Activated T-helper 2 cell treated with anti-CD3 and anti-CD28 coated beads, Interferon-gamma antibody, Interleukin-2, Interleukin-4, amounts not matched to agents 10 μg/mL and 5 μg/mL and 100 μg/mL, durations not matched to agents 14 hours and 24 hours and 36 hours (primary cell): ENCODE results near the gene SLC1A6. TPM values are rescaled to one million over a fixed set of nuclear protein-coding genes. Genes with fewer than 3 reads are reported as not detected.
"Not testable (repeated sequence)": the region's sequence is repeated elsewhere in the genome, so short reads cannot be mapped to it uniquely, and the experiment has no call there.

Source experiments
- DNase-seq: peaks from one replicate; pipeline ENCODE4 v3.0.0; 2021; ENCODE audit warnings: low spot score
- H3K27ac Mint-ChIP-seq: one replicate; pipeline ENCODE4 v1.8.0; 2021; ENCODE audit warnings: mixed read lengths
- H3K27me3 Mint-ChIP-seq: one replicate; pipeline ENCODE4 v1.8.0; 2021; ENCODE audit warnings: low read depth, mixed read lengths
- H3K36me3 Mint-ChIP-seq: one replicate; pipeline ENCODE4 v1.8.0; 2021; ENCODE audit warnings: low read depth, mixed read lengths
- H3K4me1 Mint-ChIP-seq: one replicate; pipeline ENCODE4 v1.8.0; 2021; ENCODE audit warnings: low read depth, mixed read lengths
- H3K4me3 Mint-ChIP-seq: one replicate; pipeline ENCODE4 v1.8.0; 2021; ENCODE audit warnings: low read depth, mild to moderate bottlenecking, moderate library complexity, mixed read lengths
- H3K9me3 Mint-ChIP-seq: one replicate; pipeline ENCODE4 v1.8.0; 2021; ENCODE audit warnings: mixed read lengths
- intact Hi-C: fragments of 100-400 bp; cut with micrococcal nuclease; formaldehyde crosslinking; loops from one replicate; pipeline ENCODE4 v1.15.1; 2023
- total RNA-seq: library from RNA; stranded (reverse); gene quantifications from 2 replicates; pipeline ENCODE4 v1.2.3, GENCODE V29; 2022

Gene SLC1A6
- total RNA-seq = not detected in 2 replicates

DNA sequence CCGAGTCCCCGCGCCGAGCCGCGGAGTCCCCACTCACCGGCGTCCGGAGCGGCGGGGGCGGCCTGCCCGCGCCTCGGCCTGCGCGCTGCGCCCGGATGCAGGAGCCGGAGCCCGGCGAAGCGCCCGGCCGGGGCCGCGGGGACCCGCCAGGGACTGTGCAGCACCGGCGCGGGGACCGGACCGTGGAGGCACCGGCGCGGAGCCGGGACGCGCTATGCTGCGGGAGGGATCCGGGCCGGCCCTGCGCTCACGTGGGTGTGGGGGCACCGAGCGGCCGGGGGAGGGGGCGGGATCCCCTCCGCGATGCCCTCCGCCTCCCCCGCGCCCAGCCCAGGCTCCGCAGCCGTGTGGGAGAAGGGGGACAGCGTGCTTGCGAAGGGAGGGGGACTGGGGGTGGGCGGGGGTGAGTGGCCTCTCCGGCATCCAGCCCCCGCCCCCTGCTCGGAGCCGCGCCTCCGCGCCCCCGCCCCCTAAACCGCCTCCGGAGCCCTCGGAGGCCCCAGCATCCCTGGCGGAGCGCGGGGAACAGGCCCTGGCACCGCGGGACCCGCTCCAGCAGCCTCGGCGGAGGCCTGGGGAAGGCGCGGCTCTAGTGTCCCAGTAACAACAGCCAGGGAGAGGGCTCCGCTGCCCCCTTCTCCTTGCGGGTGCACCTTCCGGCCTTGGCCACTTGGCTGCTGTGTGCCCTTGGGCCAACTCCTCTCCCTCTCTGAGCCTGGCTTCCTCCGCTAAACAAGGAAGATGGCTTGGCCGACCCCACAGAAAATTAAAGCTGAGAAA, at the start of gene SLC1A6:
Gene SLC1A6 (minus strand): TSS at position 389 of the 780 bp plus-strand sequence. CDS start 6,954 bp downstream, outside the sequence.
- DNase-seq = no peak
- Mint-ChIP-seq H3K36me3 (no peaks in the 10 kb centered on the region), H3K4me1 (no peaks in the 10 kb centered on the region), H3K9me3 (no peaks in the 10 kb centered on the region), H3K4me3 (no peak within 1 kb of the TSS), H3K27ac (no peak within 1 kb of the TSS), H3K27me3 (peaks cover 28% of the 10 kb centered on the region)
- intact Hi-C loops = no loop called here

DNA sequence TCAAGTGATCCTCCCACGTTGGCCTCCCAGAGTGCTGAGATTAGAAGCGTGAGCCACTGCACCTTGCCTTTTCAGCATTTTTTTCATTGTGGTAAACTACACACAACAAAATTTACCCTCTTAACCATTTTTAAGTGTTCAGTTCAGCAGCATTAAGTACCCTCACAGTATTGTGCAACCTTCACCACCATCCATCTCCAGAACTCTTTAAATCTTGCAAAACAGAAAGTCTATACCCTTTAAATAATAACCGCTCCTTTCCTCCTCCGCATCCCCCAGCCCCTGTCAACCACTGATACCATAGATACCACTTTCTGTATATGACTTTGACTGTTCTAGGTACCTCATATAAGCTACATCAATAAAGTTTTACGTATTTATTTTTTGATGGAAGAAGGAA, 48.8 kb upstream of the SLC1A6 start:
- Mint-ChIP-seq H3K4me1 (no peaks in the 10 kb centered on the region), H3K4me3 (no peak overlapping the region), H3K36me3 (no peaks in the 10 kb centered on the region), H3K9me3 (no peaks in the 10 kb centered on the region), H3K27ac (no peak overlapping the region), H3K27me3 (no peaks in the 10 kb centered on the region)
- intact Hi-C loops = no loop called here
- DNase-seq = no peak

GRCh38 chr19:15025217-15025616, 45.6 kb upstream of the SLC1A6 start:
- Mint-ChIP-seq H3K4me1 (no peaks in the 10 kb centered on the region), H3K4me3 (no peak overlapping the region), H3K36me3 (no peaks in the 10 kb centered on the region), H3K9me3 (no peaks in the 10 kb centered on the region), H3K27me3 (no peaks in the 10 kb centered on the region), H3K27ac (no peak overlapping the region)
- intact Hi-C loops = no loop called here
- no peak for DNase-seq

DNA sequence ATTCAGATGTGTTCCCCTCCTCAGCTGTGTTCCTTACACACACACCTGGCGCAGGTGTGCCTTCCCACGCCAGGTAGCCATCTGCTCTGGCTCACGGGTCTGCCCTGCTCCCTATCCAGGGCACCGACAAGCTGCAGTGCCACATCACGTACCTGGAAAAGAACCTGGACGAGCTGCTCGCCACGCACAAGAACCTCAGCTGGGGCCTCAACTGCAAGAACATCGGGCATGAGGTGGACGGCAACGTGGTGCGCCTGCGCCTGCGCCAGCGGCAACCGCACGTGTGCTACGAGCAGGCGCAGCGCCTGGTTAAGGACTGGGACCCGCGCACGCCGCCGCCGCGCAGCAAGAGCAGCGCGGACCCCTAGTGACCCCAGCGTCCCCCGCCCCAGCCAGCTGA, 43.1 kb upstream of the SLC1A6 start:
- intact Hi-C loops = no loop called here
- DNase-seq = no peak
- no peaks in the 10 kb centered on the region for H3K27me3 Mint-ChIP-seq
- no peak overlapping the region for H3K27ac Mint-ChIP-seq
- H3K36me3 Mint-ChIP-seq = no peaks in the 10 kb centered on the region
- no peak overlapping the region for H3K4me3 Mint-ChIP-seq
- no peaks in the 10 kb centered on the region for H3K9me3 Mint-ChIP-seq
- no peaks in the 10 kb centered on the region for H3K4me1 Mint-ChIP-seq

DNA sequence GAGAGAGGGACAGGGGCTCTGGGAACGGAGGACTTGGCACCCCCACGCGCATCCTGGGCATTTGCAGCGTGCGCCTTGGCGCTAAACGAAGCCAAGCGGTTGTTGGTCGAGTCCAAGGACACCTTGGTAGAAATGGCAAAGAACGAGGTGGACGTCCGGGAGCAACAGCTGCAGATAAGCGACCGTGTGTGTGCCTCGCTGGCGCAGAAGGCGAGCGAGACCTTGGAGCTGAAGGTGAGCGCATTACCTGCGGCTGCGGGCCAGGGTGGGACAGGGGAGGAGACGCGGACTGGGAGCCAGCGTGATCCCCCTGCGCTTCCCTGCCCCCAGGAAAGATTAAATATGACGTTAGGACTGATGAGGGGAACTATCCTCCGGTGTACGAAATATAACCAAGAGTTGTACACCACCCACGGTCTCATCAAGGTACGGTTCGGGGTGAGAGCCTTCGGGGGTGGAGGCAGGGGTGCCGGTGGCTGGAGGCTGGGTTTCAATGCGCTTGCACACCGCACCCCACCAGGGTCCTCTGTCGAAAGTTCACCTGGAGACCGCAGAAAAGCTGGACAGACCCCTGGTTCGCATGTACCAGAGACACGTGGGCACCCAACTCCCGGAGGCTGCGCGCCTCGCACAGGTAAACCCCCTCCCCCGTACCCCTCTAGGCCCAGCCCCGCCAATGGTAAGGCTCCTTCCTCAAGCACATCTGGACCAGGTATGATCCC, 41.8 kb upstream of the SLC1A6 start:
- intact Hi-C loops = no loop called here
- H3K27ac Mint-ChIP-seq = no peak overlapping the region
- no peak overlapping the region for H3K4me3 Mint-ChIP-seq
- H3K9me3 Mint-ChIP-seq = no peaks in the 10 kb centered on the region
- H3K36me3 Mint-ChIP-seq = no peaks in the 10 kb centered on the region
- H3K4me1 Mint-ChIP-seq = no peaks in the 10 kb centered on the region
- no peaks in the 10 kb centered on the region for H3K27me3 Mint-ChIP-seq
- DNase-seq = no peak

DNA sequence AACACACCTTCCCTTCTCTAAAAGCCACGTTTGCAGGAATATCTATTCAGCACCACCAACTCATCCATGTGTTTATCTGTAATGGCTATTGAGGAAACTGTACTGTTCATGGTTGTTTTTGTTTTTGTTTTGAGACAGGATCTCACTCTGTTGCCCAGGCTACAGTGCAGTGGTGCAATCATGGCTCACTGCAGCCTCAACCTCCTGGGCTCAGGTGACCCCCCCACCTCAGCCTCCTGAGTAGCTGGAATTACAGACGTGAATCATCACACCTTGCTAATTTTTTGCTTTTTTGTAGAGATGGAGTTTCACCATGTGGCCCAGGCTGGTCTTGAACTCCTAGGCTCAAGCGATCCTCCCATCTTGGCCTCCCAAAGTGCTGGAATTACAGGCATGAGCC, 39.2 kb upstream of the SLC1A6 start:
- H3K27ac Mint-ChIP-seq, H3K4me3 Mint-ChIP-seq, H3K4me1 Mint-ChIP-seq, intact Hi-C loops, DNase-seq, H3K9me3 Mint-ChIP-seq, H3K36me3 Mint-ChIP-seq, H3K27me3 Mint-ChIP-seq: not testable (repeated sequence)

DNA sequence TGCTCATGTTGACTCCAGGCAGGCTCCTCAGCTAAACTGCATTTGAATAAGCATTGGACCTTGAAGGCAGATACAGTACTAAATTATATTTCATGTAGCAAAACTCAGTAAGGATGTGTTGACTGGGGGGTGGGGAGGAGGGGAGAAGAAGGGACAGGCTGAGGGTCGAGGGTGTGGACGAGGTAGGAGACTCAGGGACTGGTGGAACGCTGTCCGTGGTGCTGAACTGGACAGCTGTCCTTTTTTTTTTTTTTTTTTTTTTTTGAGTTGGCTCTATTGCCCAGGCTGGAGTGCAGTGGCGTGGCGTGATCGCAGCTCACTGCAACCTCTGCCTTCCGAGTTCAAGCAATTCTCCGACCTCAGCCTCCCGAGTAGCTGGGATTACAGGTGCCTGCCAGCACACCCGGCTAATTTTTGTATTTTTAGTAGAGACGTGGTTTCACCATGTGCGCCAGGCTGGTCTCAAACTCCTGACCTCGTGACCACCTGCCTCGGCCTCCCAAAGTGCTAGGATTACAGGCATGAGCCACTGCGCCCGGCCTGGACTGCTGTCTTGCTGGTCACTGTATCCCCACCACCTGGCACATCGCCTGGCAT, 36.4 kb upstream of the SLC1A6 start:
- DNase-seq = no peak
- Mint-ChIP-seq H3K4me3 (no peak overlapping the region), H3K27me3 (no peaks in the 10 kb centered on the region), H3K4me1 (no peaks in the 10 kb centered on the region), H3K27ac (no peak overlapping the region), H3K9me3 (no peaks in the 10 kb centered on the region), H3K36me3 (no peaks in the 10 kb centered on the region)
- intact Hi-C loops = no loop called here

- DNase-seq = no peak
- no peak overlapping the region for H3K4me3 Mint-ChIP-seq
- H3K36me3 Mint-ChIP-seq = no peaks in the 10 kb centered on the region
- no peaks in the 10 kb centered on the region for H3K4me1 Mint-ChIP-seq
- no peak overlapping the region for H3K27ac Mint-ChIP-seq
- intact Hi-C loops = no loop called here
- H3K27me3 Mint-ChIP-seq = no peaks in the 10 kb centered on the region
- no peaks in the 10 kb centered on the region for H3K9me3 Mint-ChIP-seq
Observed at GRCh38 chr19:15014579-15014978, 34.9 kb upstream of the SLC1A6 start.

GRCh38 chr19:15010501-15011300, 31.0 kb upstream of the SLC1A6 start:
- no peaks in the 10 kb centered on the region for H3K4me1 Mint-ChIP-seq
- no peak for DNase-seq
- H3K27ac Mint-ChIP-seq = no peak overlapping the region
- no peaks in the 10 kb centered on the region for H3K36me3 Mint-ChIP-seq
- intact Hi-C loops = no loop called here
- H3K4me3 Mint-ChIP-seq = no peak overlapping the region
- no peaks in the 10 kb centered on the region for H3K27me3 Mint-ChIP-seq
- H3K9me3 Mint-ChIP-seq = no peaks in the 10 kb centered on the region

DNA sequence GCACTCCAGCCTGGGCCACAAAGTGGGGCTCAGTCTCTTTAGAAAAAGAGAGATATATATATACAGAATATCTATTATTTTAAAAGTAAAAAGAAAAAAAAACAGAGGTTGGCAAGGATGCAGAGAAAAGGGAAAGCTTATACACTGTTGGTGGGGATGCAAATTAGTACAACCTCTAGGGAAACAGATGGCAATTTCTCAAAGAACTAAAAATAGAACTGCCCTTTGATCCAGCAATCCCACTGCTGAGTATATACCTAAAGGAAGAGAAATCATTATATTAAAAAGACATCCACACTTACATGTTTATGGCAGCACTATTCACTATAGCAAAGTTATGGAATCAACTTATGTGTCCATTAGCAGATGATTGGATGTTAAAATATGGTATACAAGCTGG, 28.6 kb upstream of the SLC1A6 start:
- Mint-ChIP-seq H3K27me3 (no peaks in the 10 kb centered on the region), H3K36me3 (no peaks in the 10 kb centered on the region), H3K4me3 (no peak overlapping the region), H3K4me1 (no peaks in the 10 kb centered on the region), H3K9me3 (no peaks in the 10 kb centered on the region), H3K27ac (no peak overlapping the region)
- no peak for DNase-seq
- intact Hi-C loops = no loop called here

DNA sequence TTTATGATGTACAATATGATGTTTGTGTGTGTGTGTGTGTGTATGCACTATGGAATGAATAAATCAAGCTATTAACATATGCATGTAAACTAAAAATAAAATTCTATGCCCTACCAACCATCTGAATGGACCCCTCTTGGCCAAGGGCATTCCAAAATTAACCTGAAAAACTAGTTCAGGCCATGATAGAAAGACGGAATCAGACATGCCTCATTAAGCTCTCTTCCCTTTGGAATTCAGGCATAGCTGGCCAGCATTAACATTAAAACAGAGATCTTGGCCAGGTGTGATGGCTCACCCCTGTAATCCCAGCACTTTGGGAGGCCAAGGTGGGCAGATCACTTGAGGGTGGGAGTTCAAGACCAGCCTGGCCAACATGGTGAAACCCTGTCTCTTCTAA, 18.3 kb upstream of the SLC1A6 start:
- H3K36me3 Mint-ChIP-seq = no peaks in the 10 kb centered on the region
- no peak overlapping the region for H3K4me3 Mint-ChIP-seq
- H3K27me3 Mint-ChIP-seq = peaks cover 2% of the 10 kb centered on the region
- intact Hi-C loops = no loop called here
- no peak overlapping the region for H3K27ac Mint-ChIP-seq
- no peaks in the 10 kb centered on the region for H3K4me1 Mint-ChIP-seq
- no peaks in the 10 kb centered on the region for H3K9me3 Mint-ChIP-seq
- no peak for DNase-seq

DNA sequence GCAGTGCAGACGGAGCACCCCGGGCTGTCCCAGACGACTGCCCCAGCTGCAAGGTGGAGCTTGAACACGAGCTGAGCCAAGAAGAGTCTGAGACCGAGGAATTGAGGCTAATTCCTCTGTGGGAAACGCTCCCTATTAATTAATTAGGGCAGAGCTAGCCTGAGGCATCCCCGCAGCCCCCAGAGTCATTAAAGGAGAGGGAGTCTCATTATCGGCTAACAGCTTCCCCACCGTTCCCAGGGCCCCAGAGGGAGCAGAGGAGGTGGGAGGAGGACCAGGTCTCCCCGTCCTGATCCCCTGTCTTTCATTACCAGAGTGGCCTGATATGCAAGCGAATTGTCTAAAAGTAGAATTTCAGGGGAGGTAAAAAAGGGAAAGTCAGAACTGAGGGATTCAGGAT, 13.1 kb upstream of the SLC1A6 start:
- Mint-ChIP-seq H3K27me3 (peaks cover 2% of the 10 kb centered on the region), H3K27ac (no peak overlapping the region), H3K36me3 (no peaks in the 10 kb centered on the region), H3K9me3 (no peaks in the 10 kb centered on the region), H3K4me1 (no peaks in the 10 kb centered on the region), H3K4me3 (no peak overlapping the region)
- intact Hi-C loops = no loop called here
- DNase-seq = no peak
